GM12891 (cell line): Measurements from ENCODE around the gene PPP1R27.

Source experiments
- POLR2A ChIP-seq: IDR thresholded peaks from 2 replicates; pipeline ENCODE4 v1.6.1; 2011; ENCODE audit warnings: low read depth, low read length, control low read depth
- POLR2AphosphoS5 ChIP-seq: IDR thresholded peaks from 2 replicates; pipeline ENCODE4 v1.6.1; 2011; ENCODE audit warnings: low read depth, low read length, control low read depth
- SPI1 ChIP-seq: IDR thresholded peaks from 2 replicates; pipeline ENCODE4 v1.6.1; 2011; ENCODE audit warnings: low read depth, low read length, control low read depth
- TAF1 ChIP-seq: IDR thresholded peaks from 2 replicates; pipeline ENCODE4 v1.6.1; 2011; ENCODE audit warnings: low read depth, low read length, control low read depth

GRCh38 chr17:81813371-81813684, 21.5 kb downstream of the PPP1R27 start:
- no peak for TF ChIP-seq POLR2A
- no peak for TF ChIP-seq POLR2AphosphoS5
- TF ChIP-seq SPI1: no peak
- no peak for TF ChIP-seq TAF1
